ACHN (cell line): ENCODE data around the gene PPM1F.
"Not testable (repeated sequence)": the region's sequence is repeated elsewhere in the genome, so short reads cannot be mapped to it uniquely, and the experiment has no call there.

ENCODE experiments used
- DNase-seq: peaks from one replicate; pipeline ENCODE4 v3.0.0-alpha.2; 2015
- in situ Hi-C: cut with HindIII; loops from 2 replicates; pipeline ENCODE4 v1.10.0; 2017; ENCODE audit warnings: low sequenced_read_pairs, low pct_ligation_motif_present, low pct_unique_long_range_greater_than_20kb

Gene PPM1F

GRCh38 chr22:21914033-21914642, 38.5 kb downstream of the PPM1F start:
- in situ Hi-C loops, DNase-seq: not testable (repeated sequence)

GRCh38 chr22:21910367-21910766, 42.3 kb downstream of the PPM1F start:
- in situ Hi-C loops, DNase-seq: not testable (repeated sequence)

- DNase-seq, result no peak
- in situ Hi-C loops, result no loop called here
Observed at GRCh38 chr22:21909871-21910270, 42.8 kb downstream of the PPM1F start.

GRCh38 chr22:21907638-21908522, 44.8 kb downstream of the PPM1F start:
- in situ Hi-C loops, result no loop called here
- DNase-seq, result no peak

GRCh38 chr22:21905234-21905633, 47.4 kb downstream of the PPM1F start:
- DNase-seq, in situ Hi-C loops: not testable (repeated sequence)

- in situ Hi-C loops, result no loop called here
Observed at GRCh38 chr22:21904250-21904789, 48.3 kb downstream of the PPM1F start.

GRCh38 chr22:21903283-21903682, 49.4 kb downstream of the PPM1F start:
- DNase-seq, result no peak
- in situ Hi-C loops, result no loop called here

More at GRCh38 chr22:21904250-21904789, 48.3 kb downstream of the PPM1F start:
- DNase-seq, result no peak

- no peak for DNase-seq
- in situ Hi-C loops, result no loop called here
Observed at GRCh38 chr22:21902296-21903087, 50.2 kb downstream of the PPM1F start.

GRCh38 chr22:21898354-21898896, 54.2 kb downstream of the PPM1F start:
- DNase-seq, result no peak
- in situ Hi-C loops, result no loop called here

- in situ Hi-C loops, result no loop called here
- no peak for DNase-seq
Observed at GRCh38 chr22:21896951-21897513, 55.6 kb downstream of the PPM1F start.

GRCh38 chr22:21896275-21896674, 56.4 kb downstream of the PPM1F start:
- DNase-seq, in situ Hi-C loops: not testable (repeated sequence)

GRCh38 chr22:21894799-21895198, 57.8 kb downstream of the PPM1F start:
- no peak for DNase-seq
- in situ Hi-C loops, result no loop called here

- DNase-seq, result no peak
- in situ Hi-C loops, result no loop called here
Observed at GRCh38 chr22:21889251-21889990, 63.2 kb downstream of the PPM1F start.

- no peak for DNase-seq
- in situ Hi-C loops, result no loop called here
Observed at GRCh38 chr22:21887841-21888240, 64.8 kb downstream of the PPM1F start.

GRCh38 chr22:21883930-21884329, 68.7 kb downstream of the PPM1F start:
- in situ Hi-C loops, DNase-seq: not testable (repeated sequence)

GRCh38 chr22:21882754-21883333, 69.8 kb downstream of the PPM1F start:
- in situ Hi-C loops, DNase-seq: not testable (repeated sequence)
